Stimulated activated naive CD4-positive, alpha-beta T cell (primary cell): ENCODE data around the gene RECK.
"Not testable (repeated sequence)": the region's sequence is repeated elsewhere in the genome, so short reads cannot be mapped to it uniquely, and the experiment has no call there.

Experiments
- DNase-seq, 6 experiments: peaks; one replicate each; lab custom pipeline; 2025; lab: John Stamatoyannopoulos, UW

Gene RECK

DNA sequence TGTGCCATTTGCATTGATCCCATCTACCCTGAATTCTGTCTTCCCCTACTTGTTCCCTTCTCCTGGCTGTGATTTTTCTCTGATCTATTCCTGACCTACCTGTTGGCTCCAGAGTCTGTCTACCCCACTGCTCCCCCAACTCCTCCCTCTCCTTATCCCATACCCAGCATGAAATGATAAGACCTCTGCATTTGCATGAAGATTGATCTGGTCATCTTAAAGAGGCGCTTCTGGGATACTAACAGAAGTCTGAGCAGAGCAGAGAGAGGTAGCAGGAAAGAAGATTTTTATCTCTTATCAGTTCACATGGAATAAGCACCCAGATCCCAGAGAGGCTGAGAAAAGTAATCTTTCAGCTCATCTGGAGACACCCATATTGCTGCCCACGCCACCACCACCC is 81.5 kb downstream of the RECK start:
- DNase-seq: no peak

- no peak for DNase-seq
Observed at GRCh38 chr9:36118706-36119105, 82.0 kb downstream of the RECK start.

DNA sequence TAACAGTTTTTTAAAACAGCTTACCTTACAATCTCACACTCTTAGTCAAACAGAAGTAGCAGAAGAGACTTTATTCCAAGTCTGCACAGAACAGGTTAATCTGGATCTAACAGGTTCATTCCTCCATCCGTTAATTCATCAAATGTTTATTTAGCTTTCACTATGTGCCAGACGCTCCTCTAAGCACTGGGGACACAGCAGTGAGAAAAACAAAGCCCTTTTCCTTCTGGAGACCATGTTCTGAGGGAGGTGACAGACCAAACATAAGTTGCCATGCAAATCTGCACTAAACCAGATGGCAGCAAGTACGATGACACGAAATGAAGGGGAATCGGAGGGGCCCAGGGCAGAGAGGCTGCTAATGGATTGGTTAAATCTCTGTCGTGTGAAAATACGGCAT is 82.8 kb downstream of the RECK start:
- no peak for DNase-seq

DNA sequence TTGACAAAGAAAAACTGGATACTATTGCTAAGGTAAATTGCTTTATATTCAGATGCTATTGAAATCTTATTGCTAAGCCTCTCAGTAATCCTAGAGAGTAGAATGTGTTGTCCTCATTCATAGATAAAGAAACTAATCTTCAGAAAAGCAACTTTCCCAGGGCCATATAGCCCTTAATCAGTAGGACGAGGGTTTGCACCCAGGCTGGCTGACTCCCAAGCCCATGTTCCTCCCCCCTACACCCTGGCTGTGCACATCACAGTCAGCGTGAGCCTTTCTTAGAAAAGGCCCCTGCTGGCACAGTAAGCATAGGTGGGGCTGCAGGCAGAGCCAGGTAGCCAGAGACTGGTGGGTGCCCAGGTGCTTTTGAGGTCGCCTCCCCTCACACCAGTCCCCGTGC is 84.0 kb downstream of the RECK start:
- DNase-seq: no peak

GRCh38 chr9:36121971-36122370 is 85.3 kb downstream of the RECK start:
- DNase-seq: no peak

DNA sequence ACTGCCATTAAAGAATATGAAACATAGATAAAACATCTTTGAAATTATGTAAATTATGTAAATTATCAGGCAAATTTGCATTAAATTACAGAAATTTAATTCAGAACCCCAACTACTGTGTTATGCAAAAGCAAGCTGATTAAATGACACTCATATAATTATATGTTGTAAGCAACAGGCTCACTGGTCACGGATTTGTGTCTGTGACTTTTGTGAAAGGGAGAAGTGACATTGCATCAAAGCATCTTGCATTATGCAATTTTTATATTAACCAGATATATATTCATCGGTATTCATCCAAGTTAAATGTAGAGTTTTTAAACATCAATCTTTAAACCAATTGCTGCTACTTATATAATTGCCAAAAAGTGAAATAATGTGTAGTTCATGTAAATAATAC is 86.8 kb downstream of the RECK start:
- DNase-seq: no peak

DNA sequence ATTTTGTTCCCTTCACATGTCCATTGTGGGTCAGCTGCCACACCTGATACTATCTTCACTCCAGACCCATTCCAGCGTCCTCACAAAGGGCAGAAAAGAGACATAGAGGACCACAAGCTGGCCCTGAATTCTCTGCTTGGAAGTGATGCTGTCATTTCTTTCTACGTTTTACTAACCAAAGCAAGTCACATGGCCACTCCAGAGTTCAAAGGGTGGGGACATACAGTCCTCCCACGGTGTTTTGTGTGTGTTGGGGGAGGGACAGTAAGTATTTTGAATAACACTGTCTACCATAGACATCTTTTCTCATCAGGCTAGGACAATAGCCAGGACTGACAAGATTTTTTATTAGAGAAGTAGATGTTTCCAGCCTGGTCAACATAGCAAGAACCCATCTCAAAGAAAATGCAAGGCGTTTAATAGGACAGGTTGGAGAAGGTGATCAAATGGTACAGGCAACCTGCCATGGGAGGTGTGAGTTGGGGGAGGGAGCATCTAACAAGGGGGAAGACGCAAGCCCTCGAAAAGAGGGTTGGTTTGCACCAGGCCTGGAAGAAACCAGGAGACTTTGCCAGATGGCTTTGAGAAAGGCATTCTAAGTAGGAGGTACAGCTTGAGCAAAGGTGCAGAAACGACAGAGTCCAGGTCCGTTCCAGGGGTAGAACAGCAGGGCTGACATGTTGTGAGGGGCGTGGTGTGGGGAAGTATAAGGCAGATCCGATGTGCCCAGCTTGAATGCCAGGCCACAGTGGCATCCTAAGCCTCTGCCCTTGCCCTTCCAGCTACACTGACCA is 88.5 kb downstream of the RECK start:
- no peak for DNase-seq

GRCh38 chr9:36126016-36126730 is 89.5 kb downstream of the RECK start:
- DNase-seq: no peak

DNA sequence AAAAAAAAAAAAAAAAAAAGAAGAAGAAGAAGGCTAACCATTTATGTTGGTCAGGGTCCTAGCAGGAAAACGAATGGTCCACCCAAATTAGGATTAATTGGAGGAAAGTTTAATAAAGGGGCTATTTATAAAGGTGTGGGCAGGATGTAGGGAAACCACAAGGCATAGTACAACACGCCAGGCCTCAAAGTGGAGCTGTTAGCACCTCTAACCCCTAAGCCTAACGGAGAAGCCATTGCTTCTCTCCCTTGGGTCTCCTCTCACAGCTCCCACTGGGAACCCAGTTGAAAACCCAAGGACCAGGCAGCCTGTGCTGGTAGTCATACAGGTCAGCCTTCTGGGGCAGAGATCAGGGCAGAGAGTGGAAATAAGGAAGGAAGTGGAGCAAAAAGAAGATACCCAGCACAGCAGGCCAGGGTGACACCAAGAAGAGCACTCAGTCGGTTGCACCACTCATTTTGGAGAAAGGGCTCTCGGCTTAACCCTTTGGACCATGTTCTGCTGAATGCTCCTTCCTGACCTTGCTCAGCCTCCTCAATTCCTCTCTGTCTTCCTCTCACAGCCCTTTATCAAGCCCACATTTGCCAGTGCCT is 91.0 kb downstream of the RECK start:
- DNase-seq: no peak

DNA sequence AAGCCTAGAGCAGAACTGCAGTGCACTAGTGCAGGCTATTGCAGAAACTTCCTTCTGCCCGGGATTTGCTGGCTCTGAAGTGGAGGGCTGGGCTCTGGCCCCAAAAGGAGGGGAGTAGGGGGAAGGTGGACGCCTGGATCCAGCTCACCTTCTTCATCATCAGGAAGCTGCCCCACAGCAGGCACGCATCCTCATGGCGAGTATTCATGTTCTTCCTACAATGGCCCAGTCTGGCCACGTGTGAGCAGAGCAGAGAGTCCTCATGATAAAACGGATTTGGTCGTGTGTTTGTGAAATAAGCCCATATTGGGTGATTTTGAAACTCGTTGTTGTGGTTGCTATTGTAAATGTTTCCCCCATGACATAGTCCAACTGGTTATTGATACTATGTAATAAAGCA is 91.6 kb downstream of the RECK start:
- DNase-seq: no peak

- DNase-seq: no peak
Observed at GRCh38 chr9:36129139-36129538, 92.4 kb downstream of the RECK start.

GRCh38 chr9:36131666-36132065 is 95.0 kb downstream of the RECK start:
- DNase-seq: not testable (repeated sequence)

DNA sequence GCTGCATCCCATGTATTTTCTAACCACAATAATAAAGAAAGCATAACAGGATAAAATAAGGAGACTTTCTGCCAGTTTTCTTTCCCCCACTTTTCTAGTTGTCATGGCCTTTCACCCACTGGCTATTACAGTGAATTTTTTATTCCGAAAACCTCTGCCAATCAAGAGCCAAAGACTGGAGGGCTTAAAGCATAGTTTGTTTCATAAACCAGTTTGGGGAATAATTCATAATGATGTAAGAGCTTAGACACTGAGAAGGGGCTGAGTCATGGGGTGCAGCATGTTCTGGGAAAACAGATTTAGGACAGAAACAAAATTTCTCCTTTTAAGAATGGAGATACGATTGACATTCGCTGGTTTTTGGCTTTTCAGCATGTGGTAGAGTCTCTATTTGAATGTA is 95.4 kb downstream of the RECK start:
- DNase-seq: no peak

DNA sequence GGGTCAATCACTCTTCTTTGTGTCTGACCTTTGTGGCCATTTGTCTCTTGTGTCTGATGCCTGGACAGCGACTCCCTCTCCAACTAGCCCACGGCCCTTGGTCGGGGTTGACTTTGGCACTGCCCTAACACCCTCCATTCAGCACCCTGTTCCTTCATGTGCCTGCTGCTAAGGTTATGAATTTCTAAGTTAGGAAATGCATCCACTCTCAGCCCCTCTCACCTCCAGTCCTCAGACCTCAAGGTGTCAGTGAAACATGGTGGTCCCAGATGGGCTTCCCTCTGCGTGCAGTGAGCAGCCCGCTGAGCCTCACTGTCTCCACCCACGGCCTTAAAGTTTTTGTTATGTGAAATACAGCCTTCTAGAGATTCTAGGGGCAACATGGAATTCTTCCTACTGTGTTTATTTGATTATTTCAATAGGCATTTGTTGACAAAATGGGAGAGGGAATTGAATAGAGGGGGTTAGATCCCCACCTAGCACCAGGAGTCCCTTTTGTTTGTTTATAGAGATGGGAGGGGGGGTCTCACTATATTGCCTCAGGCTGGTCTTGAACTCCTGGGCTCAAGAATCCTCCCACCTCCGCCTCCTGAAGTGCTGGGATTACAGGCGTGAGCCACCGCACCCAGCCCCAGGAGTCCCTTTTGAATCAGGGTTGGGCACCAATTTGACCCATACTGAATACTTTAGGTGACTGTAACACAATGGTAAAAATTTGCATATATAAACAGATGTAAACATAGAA is 98.2 kb downstream of the RECK start:
- no peak for DNase-seq

GRCh38 chr9:36135741-36136271 is 99.1 kb downstream of the RECK start:
- no peak for DNase-seq

- peak; percentile 43 to 71 (median 65) for DNase-seq
Observed at GRCh38 chr9:36136272-36136893, 99.7 kb downstream of the RECK start, which contains the start of gene GLIPR2. TSS of gene GLIPR2 (plus strand) at chr9:36136733. CDS start at chr9:36136779, 46 bp downstream.

GRCh38 chr9:36136894-36137391 is 100.2 kb downstream of the RECK start:
- peak in 2 of 6 experiments; percentile 55 to 64 for DNase-seq

GRCh38 chr9:36137392-36138004 is 100.8 kb downstream of the RECK start:
- DNase-seq: no peak

- DNase-seq: no peak
Observed at GRCh38 chr9:36138496-36138895, 101.8 kb downstream of the RECK start.

- no peak for DNase-seq
Observed at GRCh38 chr9:36138901-36139300, 102.2 kb downstream of the RECK start.
